ENCODE data around the gene RNF168. TPM values are rescaled to one million over a fixed set of nuclear protein-coding genes. Genes with fewer than 3 reads are reported as not detected.
"Not testable (repeated sequence)": the region's sequence is repeated elsewhere in the genome, so short reads cannot be mapped to it uniquely, and the experiment has no call there.

Gene RNF168
- total RNA-seq (2014; rRNA removed; shearing (Covaris generic)) (12.3 and 14.2 TPM in 2 replicates), polyA plus RNA-seq (2016; fragmentation: Nextera tagmentation; extraction: Ambion mirVana) (13.6 and 14.2 TPM in 2 replicates)

GRCh38 chr3:196503196-196504076 is at the start of gene RNF168:
RNF168 (minus strand) TSS chr3:196503768; CDS start chr3:196503173, 595 bp downstream.
- H3K4me3 ChIP-seq, result peak within 1 kb of the TSS; percentile 91
- peak; percentile 97 for DNase-seq
- H2AFZ ChIP-seq, result peak within 1 kb of the TSS; percentile 87
- H3K27ac ChIP-seq, result peak within 1 kb of the TSS; percentile 95
- H3K4me1 ChIP-seq (ENCODE audit: insufficient read depth), result peaks cover 20% of the 10 kb centered on the region
- peak within 1 kb of the TSS; percentile 94 for H3K9ac ChIP-seq
- H3K79me2 ChIP-seq (ENCODE audit: insufficient read depth), result peaks cover 39% of the 10 kb centered on the region
- no peaks in the 10 kb centered on the region for H3K9me2 ChIP-seq (ENCODE audit: insufficient read depth)
- no peaks in the 10 kb centered on the region for H4K20me1 ChIP-seq (ENCODE audit: insufficient read depth)
- 0 to 2% methylated on average over 69 to 72 of the region's 75 CpGs for WGBS, 2 experiments (ENCODE audit: low coverage in 1 of 2, low lambda C conversion rate in 2 of 2, missing lambda C conversion rate in 2 of 2)
- H3K36me3 ChIP-seq (ENCODE audit: low read depth), result no peaks in the 10 kb centered on the region
- in situ Hi-C loops (cut with MboI), result loop anchor here (25.0 kb wide), 1 partner anchor 441 kb away; no protein-coding TSS in a partner anchor
- peaks cover 42% of the 10 kb centered on the region for H3F3A ChIP-seq (ENCODE audit: insufficient read depth)
- H3K4me2 ChIP-seq (ENCODE audit: unreplicated experiment), result peak within 1 kb of the TSS; percentile 98
- no peaks in the 10 kb centered on the region for H3K27me3 ChIP-seq (replicated peaks; ENCODE audit: insufficient read depth)
- TF ChIP-seq EZH2 (IDR thresholded peaks at IDR 0.05; ENCODE audit: insufficient read depth, poor library complexity, severe bottlenecking) (no peak), EZH2phosphoT487 (IDR thresholded peaks at IDR 0.05; ENCODE audit: insufficient read depth, low read depth) (no peak)
- no peaks in the 10 kb centered on the region for H3K9me3 ChIP-seq (ENCODE audit: low read depth)

- no peak overlapping the region for H3K27ac ChIP-seq
- H3F3A ChIP-seq (ENCODE audit: insufficient read depth), result no peaks in the 10 kb centered on the region
- H3K9ac ChIP-seq, result no peak overlapping the region
- H3K4me2 ChIP-seq (ENCODE audit: unreplicated experiment), result no peak overlapping the region
- in situ Hi-C loops (cut with MboI), result no loop called here
- H3K4me3 ChIP-seq, result no peak overlapping the region
- H3K9me2 ChIP-seq (ENCODE audit: insufficient read depth), result no peaks in the 10 kb centered on the region
- 97 to 98% methylated on average over 5 of the region's 5 CpGs for WGBS, 2 experiments (ENCODE audit: low coverage in 1 of 2, low lambda C conversion rate in 2 of 2, missing lambda C conversion rate in 2 of 2)
- no peaks in the 10 kb centered on the region for H3K4me1 ChIP-seq (ENCODE audit: insufficient read depth)
- DNase-seq, result no peak
- H3K9me3 ChIP-seq (ENCODE audit: low read depth), result no peaks in the 10 kb centered on the region
- no peaks in the 10 kb centered on the region; the same call in 1 of the 2 replicates for H3K36me3 ChIP-seq (ENCODE audit: low read depth)
- no peak overlapping the region for H2AFZ ChIP-seq
- H4K20me1 ChIP-seq (ENCODE audit: insufficient read depth), result no peaks in the 10 kb centered on the region
- no peak for TF ChIP-seq EZH2phosphoT487 (IDR thresholded peaks at IDR 0.05; ENCODE audit: insufficient read depth, low read depth)
- TF ChIP-seq EZH2 (IDR thresholded peaks at IDR 0.05; ENCODE audit: insufficient read depth, poor library complexity, severe bottlenecking), result no peak
- H3K79me2 ChIP-seq (ENCODE audit: insufficient read depth), result no peaks in the 10 kb centered on the region
- no peaks in the 10 kb centered on the region for H3K27me3 ChIP-seq (replicated peaks; ENCODE audit: insufficient read depth)
These were observed 48.7 kb upstream of the RNF168 start for GRCh38 chr3:196552253-196552652.

GRCh38 chr3:196550172-196550571 is 46.6 kb upstream of the RNF168 start:
- WGBS, 2 experiments (ENCODE audit: low coverage in 1 of 2, low lambda C conversion rate in 2 of 2, missing lambda C conversion rate in 2 of 2), result 78 to 87% methylated on average over 3 of the region's 3 CpGs
- in situ Hi-C loops (cut with MboI); H3K4me3 ChIP-seq; H3K9ac ChIP-seq; H3K36me3 ChIP-seq (ENCODE audit: low read depth); H3K9me3 ChIP-seq (ENCODE audit: low read depth); H3K27ac ChIP-seq; H3K4me2 ChIP-seq (ENCODE audit: unreplicated experiment); DNase-seq; H2AFZ ChIP-seq; H3K27me3 ChIP-seq (replicated peaks; ENCODE audit: insufficient read depth); H3F3A ChIP-seq (ENCODE audit: insufficient read depth); H4K20me1 ChIP-seq (ENCODE audit: insufficient read depth); H3K9me2 ChIP-seq (ENCODE audit: insufficient read depth); H3K4me1 ChIP-seq (ENCODE audit: insufficient read depth); H3K79me2 ChIP-seq (ENCODE audit: insufficient read depth): not testable (repeated sequence)

- DNase-seq; H2AFZ ChIP-seq; H3K9me2 ChIP-seq (ENCODE audit: insufficient read depth); H3K9ac ChIP-seq; in situ Hi-C loops (cut with MboI); H3K79me2 ChIP-seq (ENCODE audit: insufficient read depth); H3K4me3 ChIP-seq; H3K4me1 ChIP-seq (ENCODE audit: insufficient read depth); H3K27me3 ChIP-seq (replicated peaks; ENCODE audit: insufficient read depth); H3K4me2 ChIP-seq (ENCODE audit: unreplicated experiment); H3K9me3 ChIP-seq (ENCODE audit: low read depth); H3F3A ChIP-seq (ENCODE audit: insufficient read depth); H3K36me3 ChIP-seq (ENCODE audit: low read depth); H3K27ac ChIP-seq; H4K20me1 ChIP-seq (ENCODE audit: insufficient read depth): not testable (repeated sequence)
- WGBS, 2 experiments (ENCODE audit: low coverage in 1 of 2, low lambda C conversion rate in 2 of 2, missing lambda C conversion rate in 2 of 2), result 100% methylated on average over 1 of the region's 1 CpG
These were observed 45.7 kb upstream of the RNF168 start for GRCh38 chr3:196549312-196549711.
